Astrocyte (in vitro differentiated cells and primary cell): ENCODE results near the gene GALNT17.

Source experiments
- EZH2 ChIP-seq: IDR thresholded peaks from 2 replicates; pipeline ENCODE4 v1.6.1; 2012; ENCODE audit warnings: mild to moderate bottlenecking, low read length, inconsistent platforms; ENCODE audit not compliant: insufficient read depth
- TF ChIP-seq, protein P1 (sequence below): IDR thresholded peaks from 2 replicates; pipeline ENCODE4 v1.5.1; 2011; ENCODE audit warnings: low read depth, mild to moderate bottlenecking, inconsistent platforms, low read length, moderate library complexity; ENCODE audit not compliant: insufficient read depth

DNA sequence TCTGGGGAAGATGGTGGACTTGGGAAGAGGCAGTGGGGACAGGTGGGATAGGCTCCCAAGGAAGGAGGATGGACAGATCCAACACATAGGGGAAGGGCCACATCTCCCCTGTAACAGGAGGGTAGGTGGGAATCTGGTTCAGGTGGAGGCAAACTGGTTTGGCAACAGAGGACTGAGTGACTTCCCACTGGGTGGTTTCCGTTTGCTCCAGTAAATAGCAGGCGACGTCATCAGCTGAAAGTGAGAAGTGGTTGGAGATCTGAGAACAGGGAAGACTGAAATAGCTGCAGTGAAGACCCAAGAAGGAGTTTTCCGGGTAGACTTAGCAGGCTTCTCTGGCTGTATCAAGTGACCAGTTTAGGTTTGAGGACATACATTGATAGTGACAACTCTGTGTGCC is 504.4 kb downstream of the GALNT17 start:
- TF ChIP-seq, protein P1, sequence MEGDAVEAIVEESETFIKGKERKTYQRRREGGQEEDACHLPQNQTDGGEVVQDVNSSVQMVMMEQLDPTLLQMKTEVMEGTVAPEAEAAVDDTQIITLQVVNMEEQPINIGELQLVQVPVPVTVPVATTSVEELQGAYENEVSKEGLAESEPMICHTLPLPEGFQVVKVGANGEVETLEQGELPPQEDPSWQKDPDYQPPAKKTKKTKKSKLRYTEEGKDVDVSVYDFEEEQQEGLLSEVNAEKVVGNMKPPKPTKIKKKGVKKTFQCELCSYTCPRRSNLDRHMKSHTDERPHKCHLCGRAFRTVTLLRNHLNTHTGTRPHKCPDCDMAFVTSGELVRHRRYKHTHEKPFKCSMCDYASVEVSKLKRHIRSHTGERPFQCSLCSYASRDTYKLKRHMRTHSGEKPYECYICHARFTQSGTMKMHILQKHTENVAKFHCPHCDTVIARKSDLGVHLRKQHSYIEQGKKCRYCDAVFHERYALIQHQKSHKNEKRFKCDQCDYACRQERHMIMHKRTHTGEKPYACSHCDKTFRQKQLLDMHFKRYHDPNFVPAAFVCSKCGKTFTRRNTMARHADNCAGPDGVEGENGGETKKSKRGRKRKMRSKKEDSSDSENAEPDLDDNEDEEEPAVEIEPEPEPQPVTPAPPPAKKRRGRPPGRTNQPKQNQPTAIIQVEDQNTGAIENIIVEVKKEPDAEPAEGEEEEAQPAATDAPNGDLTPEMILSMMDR: no peak
- no peak for TF ChIP-seq EZH2
